ENCODE measurements around the gene TMEM175. TPM values are rescaled to one million over a fixed set of nuclear protein-coding genes. Genes with fewer than 3 reads are reported as not detected.

TMEM175 gene
- total and polyA plus RNA-seq, 2 of the 13 experiments (the other 11 are each of a cell fraction or from before 2014, with no cell fraction given) = 5.1 to 9.9 TPM

GRCh38 chr4:955161-955921, 23.1 kb downstream of the TMEM175 start:
- H3K79me2 ChIP-seq (ENCODE audit: insufficient read depth, low read length) = no peaks in the 10 kb centered on the region
- no TSS peak for BruUV-seq (replicated peaks)
- H3K9me3 ChIP-seq (ENCODE audit: low read length) = no peaks in the 10 kb centered on the region
- no peak overlapping the region for H3K27ac ChIP-seq (ENCODE audit: extremely low read length, insufficient read depth, low read length)
- H2AFZ ChIP-seq (ENCODE audit: low read length) = no peak overlapping the region
- ATAC-seq = no peak
- in situ Hi-C loops (cut with HindIII; ENCODE audit: extremely low pct_ligation_motif_present, low pct_unique_long_range_greater_than_20kb) (no loop called here), intact Hi-C loops (cut with micrococcal nuclease; ENCODE audit: unreplicated experiment) (no loop called here)
- POLR2A ChIA-PET = no interaction called here
- H3K4me3 ChIP-seq (replicated peaks in 1 of 3; ENCODE audit: insufficient read depth in 1 of 3, low read depth in 2 of 3, low read length in 3 of 3) = no peak overlapping the region
- CTCF ChIA-PET (ENCODE audit: low intra/inter-chr PET ratio, low total read pairs) = no interaction called here
- FAIRE-seq = no peak
- no peak for DNase-seq (ENCODE audit: low spot score)
- no peaks in the 10 kb centered on the region for H3K36me3 ChIP-seq (replicated peaks in 1 of 2; ENCODE audit: control insufficient read depth in 1 of 2, insufficient read depth in 2 of 2, low read length in 2 of 2)
- no peaks in the 10 kb centered on the region for H3K4me1 ChIP-seq (ENCODE audit: insufficient read depth, low read length)
- H3K4me2 ChIP-seq (ENCODE audit: low read depth, low read length) = no peak overlapping the region
- WGBS (ENCODE audit: low lambda C conversion rate) = 92% methylated on average over 32 of the region's 33 CpGs
- no peaks in the 10 kb centered on the region for H4K20me1 ChIP-seq (ENCODE audit: insufficient read depth, low read length)
- TF ChIP-seq MTA1 (CRISPR knock-in tag; IDR thresholded peaks at IDR 0.05; ENCODE audit: borderline replicate concordance) = no peak
- no peak for TF ChIP-seq EZH2 (conservative IDR thresholded peaks at IDR 0.05; ENCODE audit: low read depth, low read length)
- TF ChIP-seq ZNF749 (CRISPR knock-in tag; IDR thresholded peaks at IDR 0.05; ENCODE audit: borderline replicate concordance) = no peak
- TF ChIP-seq NFYC (CRISPR knock-in tag; IDR thresholded peaks at IDR 0.05) = no peak
- TF ChIP-seq AHDC1 (CRISPR knock-in tag; IDR thresholded peaks at IDR 0.05; ENCODE audit: borderline replicate concordance) = no peak
- no peak for TF ChIP-seq LBX2 (CRISPR knock-in tag; IDR thresholded peaks at IDR 0.05; ENCODE audit: borderline replicate concordance)
- TF ChIP-seq FOXP1 (IDR thresholded peaks at IDR 0.05) = no peak
- no peak for TF ChIP-seq FOXP1 (CRISPR knock-in tag; IDR thresholded peaks at IDR 0.05)
- no peak for TF ChIP-seq PHF8 (CRISPR knock-in tag; IDR thresholded peaks at IDR 0.05)
- TF ChIP-seq TP53 (CRISPR knock-in tag; conservative IDR thresholded peaks at IDR 0.05) = no peak
- no peak for TF ChIP-seq TSC22D2 (CRISPR knock-in tag; IDR thresholded peaks at IDR 0.05; ENCODE audit: borderline replicate concordance)
- TF ChIP-seq MAFK (conservative IDR thresholded peaks at IDR 0.05 in 1 of 2, IDR thresholded peaks at IDR 0.05 in 1 of 2; ENCODE audit: low read length in 2 of 2) = no peak
- TF ChIP-seq ZNF644 (CRISPR knock-in tag; IDR thresholded peaks at IDR 0.05; ENCODE audit: low read depth) = no peak
- H3K27me3 ChIP-seq (ENCODE audit: control insufficient read depth in 1 of 2, insufficient read depth in 2 of 2, low read length in 2 of 2) = no peaks in the 10 kb centered on the region
- no peak overlapping the region for H3K9ac ChIP-seq (ENCODE audit: insufficient read depth, low read depth, low read length)

Data from HepG2 (cell line).